HepG2 (cell line): Measurements from ENCODE around the gene UBE2M. TPM values are rescaled to one million over a fixed set of nuclear protein-coding genes. Genes with fewer than 3 reads are reported as not detected.

Source experiments
- ADNP ChIP-seq: sonication (generic); formaldehyde crosslinking; IDR thresholded peaks from 2 replicates; pipeline ENCODE4 v1.4.0; 2020; ENCODE audit warnings: missing genetic modification reagents
- HIVEP1 ChIP-seq: sonication (generic); formaldehyde crosslinking; IDR thresholded peaks from 2 replicates; pipeline ENCODE4 v1.4.0; 2020; ENCODE audit warnings: mild to moderate bottlenecking, missing genetic modification reagents
- HMGXB4 ChIP-seq, 2 experiments: sonication (generic) in 1 of 2; formaldehyde crosslinking in 1 of 2; IDR thresholded peaks; 2 replicates each; pipeline versions ENCODE4 v1.4.0 to v1.6.1; 2018 to 2020; ENCODE audit warnings: missing genetic modification reagents in 2 of 2, borderline replicate concordance in 1 of 2, low read depth in 1 of 2, mild to moderate bottlenecking in 1 of 2, missing biosample characterization in 1 of 2
- HNF1A ChIP-seq, 2 experiments: sonication (generic) in 1 of 2; formaldehyde crosslinking in 1 of 2; IDR thresholded peaks; 2 replicates each; pipeline versions ENCODE4 v1.4.0 to v1.6.1; 2016 to 2020; ENCODE audit warnings: borderline replicate concordance in 1 of 2, low read depth in 1 of 2, mild to moderate bottlenecking in 1 of 2, missing genetic modification reagents in 1 of 2
- HNF4G ChIP-seq, 2 experiments: sonication (generic) in 1 of 2; formaldehyde crosslinking in 1 of 2; IDR thresholded peaks; 2 replicates each; pipeline versions ENCODE4 v1.4.0 to v1.6.1; 2011 to 2020; ENCODE audit warnings: borderline replicate concordance in 2 of 2, low read depth in 2 of 2, mild to moderate bottlenecking in 2 of 2, low read length in 1 of 2, missing genetic modification reagents in 1 of 2, moderate library complexity in 1 of 2
- JUND ChIP-seq: sonication (generic); formaldehyde crosslinking; IDR thresholded peaks from 2 replicates; pipeline ENCODE4 v1.8.0; 2022; ENCODE audit warnings: mild to moderate bottlenecking, missing genetic modification reagents
- MBD4 ChIP-seq: IDR thresholded peaks from 2 replicates; pipeline ENCODE4 v1.6.1; 2012; ENCODE audit warnings: low read length, inconsistent platforms, borderline replicate concordance
- MXD4 ChIP-seq: IDR thresholded peaks from 2 replicates; pipeline ENCODE4 v1.6.1; 2016; ENCODE audit warnings: mild to moderate bottlenecking, missing biosample characterization, missing genetic modification reagents
- POLR2G ChIP-seq: fragments of 200-400 bp; formaldehyde crosslinking; IDR thresholded peaks from 2 replicates; pipeline ENCODE4 v1.6.1; 2018; ENCODE audit warnings: mild to moderate bottlenecking, low read depth, low read length, moderate library complexity
- RAD51 ChIP-seq: fragments of 450-650 bp; IDR thresholded peaks from 2 replicates; pipeline ENCODE4 v1.6.1; 2016; ENCODE audit warnings: borderline replicate concordance
- SRY ChIP-seq: sonication (generic); formaldehyde crosslinking; IDR thresholded peaks from 2 replicates; pipeline ENCODE4 v1.8.0; 2022; ENCODE audit warnings: mild to moderate bottlenecking, missing genetic modification reagents
- TFAP4 ChIP-seq: sonication (generic); IDR thresholded peaks from 2 replicates; pipeline ENCODE4 v1.6.1; 2016; ENCODE audit warnings: low read depth, borderline replicate concordance
- ZBTB21 ChIP-seq: sonication (generic); formaldehyde crosslinking; IDR thresholded peaks from 2 replicates; pipeline ENCODE4 v1.4.0; 2020; ENCODE audit warnings: missing genetic modification reagents
- ZNF441 ChIP-seq: sonication (generic); formaldehyde crosslinking; IDR thresholded peaks from 2 replicates; pipeline ENCODE4 v1.7.0; 2021; ENCODE audit warnings: missing genetic modification reagents, borderline replicate concordance
- polyA plus RNA-seq, 8 experiments: library from polyadenylated mRNA; depleted of rRNA in 3 of 8; stranded (reverse) in 7 of 8; unstranded in 1 of 8; fragments of >200 nt; fragmentation: Illumina TruSeq in 4 of 8; extraction: Trizol in 4 of 8; gene quantifications; 2 replicates each; pipeline versions ENCODE4 v1.2.1 to v1.2.3, GENCODE V29; 2011 to 2016; ENCODE audit warnings: low read depth in 4 of 8, missing spikeins in 1 of 8, mixed read lengths in 1 of 8; ENCODE audit not compliant: insufficient read depth in 1 of 8
- total RNA-seq, 5 experiments: library from RNA; depleted of rRNA; stranded (reverse); fragments of >200 nt; fragmentation: Illumina TruSeq; extraction: Trizol; gene quantifications; 2 replicates each; pipeline ENCODE4 v1.2.3, GENCODE V29; 2016; ENCODE audit warnings: low read depth in 1 of 5
- TF ChIP-seq, protein P1 (sequence below): sonication (generic); formaldehyde crosslinking; IDR thresholded peaks from 2 replicates; pipeline ENCODE4 v1.8.0; 2023; ENCODE audit warnings: mild to moderate bottlenecking, missing genetic modification reagents
- TF ChIP-seq, protein P2 (sequence below): sonication (generic); formaldehyde crosslinking; IDR thresholded peaks from 2 replicates; pipeline ENCODE4 v1.9.0; 2022; ENCODE audit warnings: low read depth, missing genetic modification reagents
- TF ChIP-seq, protein P3 (sequence below): IDR thresholded peaks from 2 replicates; pipeline ENCODE4 v1.6.1; 2016; ENCODE audit warnings: low read depth

Gene UBE2M
- total and polyA plus RNA-seq, 2 of the 13 experiments (the other 11 are each of a cell fraction or from before 2014, with no cell fraction given), result 36.2 to 50.3 TPM

DNA sequence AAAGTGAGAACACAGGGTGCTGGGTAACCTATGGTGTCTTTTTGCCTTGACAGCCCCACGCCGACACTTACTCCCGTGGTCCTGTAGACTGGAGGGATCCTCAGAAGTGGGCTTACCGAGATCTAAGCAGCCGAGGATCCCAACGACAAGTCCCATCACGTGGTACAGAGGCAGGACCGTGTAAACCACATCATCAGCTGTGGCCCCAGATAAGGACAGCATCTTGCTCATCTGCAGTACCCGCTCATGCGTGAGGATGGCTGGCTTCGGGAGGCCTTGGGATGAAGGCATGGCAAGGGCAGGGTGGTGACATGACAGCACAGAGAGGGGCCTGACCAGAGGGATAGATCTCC is 48.7 kb downstream of the UBE2M start (continued):
- TF ChIP-seq HNF1A (IDR thresholded peaks at IDR 0.05; ENCODE audit: low read depth) (no peak), HNF1A (CRISPR knock-in tag; IDR thresholded peaks at IDR 0.05; ENCODE audit: borderline replicate concordance) (no peak), HIVEP1 (0 out of 2 replicates have a peak, but pooled peaks have one; percentile 34), POLR2G (no peak), HMGXB4 (CRISPR knock-in tag; IDR thresholded peaks at IDR 0.05; ENCODE audit: borderline replicate concordance in 1 of 2, low read depth in 1 of 2) (0 out of 4 replicates have a peak, but pooled peaks of 1 of the 2 experiments have one; percentile 4), RAD51 (peak; percentile 68), ZBTB21 (CRISPR knock-in tag) (no peak), HNF4G (IDR thresholded peaks at IDR 0.05; ENCODE audit: borderline replicate concordance, low read depth, low read length) (no peak), HNF4G (CRISPR knock-in tag; IDR thresholded peaks at IDR 0.05; ENCODE audit: borderline replicate concordance, low read depth) (no peak), MBD4 (no peak), ZNF441 (CRISPR knock-in tag) (no peak), ADNP (CRISPR knock-in tag) (no peak), SRY (peak; percentile 67), MXD4 (CRISPR knock-in tag) (no peak), TFAP4 (peak; percentile 81; the same call in 1 of the 2 replicates), JUND (no peak)
- TF ChIP-seq, protein P1, sequence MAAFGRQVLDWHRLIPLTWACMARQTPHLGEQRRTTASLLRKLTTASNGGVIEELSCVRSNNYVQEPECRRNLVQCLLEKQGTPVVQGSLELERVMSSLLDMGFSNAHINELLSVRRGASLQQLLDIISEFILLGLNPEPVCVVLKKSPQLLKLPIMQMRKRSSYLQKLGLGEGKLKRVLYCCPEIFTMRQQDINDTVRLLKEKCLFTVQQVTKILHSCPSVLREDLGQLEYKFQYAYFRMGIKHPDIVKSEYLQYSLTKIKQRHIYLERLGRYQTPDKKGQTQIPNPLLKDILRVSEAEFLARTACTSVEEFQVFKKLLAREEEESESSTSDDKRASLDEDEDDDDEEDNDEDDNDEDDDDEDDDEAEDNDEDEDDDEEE (CRISPR knock-in tag), result 0 out of 2 replicates have a peak, but pooled peaks have one; percentile 24
- TF ChIP-seq, protein P2, sequence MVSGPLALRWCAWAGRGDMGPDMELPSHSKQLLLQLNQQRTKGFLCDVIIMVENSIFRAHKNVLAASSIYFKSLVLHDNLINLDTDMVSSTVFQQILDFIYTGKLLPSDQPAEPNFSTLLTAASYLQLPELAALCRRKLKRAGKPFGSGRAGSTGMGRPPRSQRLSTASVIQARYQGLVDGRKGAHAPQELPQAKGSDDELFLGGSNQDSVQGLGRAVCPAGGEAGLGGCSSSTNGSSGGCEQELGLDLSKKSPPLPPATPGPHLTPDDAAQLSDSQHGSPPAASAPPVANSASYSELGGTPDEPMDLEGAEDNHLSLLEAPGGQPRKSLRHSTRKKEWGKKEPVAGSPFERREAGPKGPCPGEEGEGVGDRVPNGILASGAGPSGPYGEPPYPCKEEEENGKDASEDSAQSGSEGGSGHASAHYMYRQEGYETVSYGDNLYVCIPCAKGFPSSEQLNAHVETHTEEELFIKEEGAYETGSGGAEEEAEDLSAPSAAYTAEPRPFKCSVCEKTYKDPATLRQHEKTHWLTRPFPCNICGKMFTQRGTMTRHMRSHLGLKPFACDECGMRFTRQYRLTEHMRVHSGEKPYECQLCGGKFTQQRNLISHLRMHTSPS (CRISPR knock-in tag), result 0 out of 2 replicates have a peak, but pooled peaks have one; percentile 1
- TF ChIP-seq, protein P3, sequence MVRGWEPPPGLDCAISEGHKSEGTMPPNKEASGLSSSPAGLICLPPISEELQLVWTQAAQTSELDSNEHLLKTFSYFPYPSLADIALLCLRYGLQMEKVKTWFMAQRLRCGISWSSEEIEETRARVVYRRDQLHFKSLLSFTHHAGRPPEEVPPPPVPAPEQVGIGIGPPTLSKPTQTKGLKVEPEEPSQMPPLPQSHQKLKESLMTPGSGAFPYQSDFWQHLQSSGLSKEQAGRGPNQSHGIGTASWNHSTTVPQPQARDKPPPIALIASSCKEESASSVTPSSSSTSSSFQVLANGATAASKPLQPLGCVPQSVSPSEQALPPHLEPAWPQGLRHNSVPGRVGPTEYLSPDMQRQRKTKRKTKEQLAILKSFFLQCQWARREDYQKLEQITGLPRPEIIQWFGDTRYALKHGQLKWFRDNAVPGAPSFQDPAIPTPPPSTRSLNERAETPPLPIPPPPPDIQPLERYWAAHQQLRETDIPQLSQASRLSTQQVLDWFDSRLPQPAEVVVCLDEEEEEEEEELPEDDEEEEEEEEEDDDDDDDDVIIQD (CRISPR knock-in tag), result no peak
